Measurements from ENCODE around the gene TNS1. TPM values are rescaled to one million over a fixed set of nuclear protein-coding genes. Genes with fewer than 3 reads are reported as not detected.

TNS1 gene
- total and polyA plus RNA-seq, 9 of the 15 experiments (the other 6 are each of a cell fraction or from before 2014, with no cell fraction given), result 0.13 to 2.7 (median 0.77) TPM

- no peak for FAIRE-seq
- BruUV-seq (replicated peaks), result no TSS peak
- DNase-seq (ENCODE audit: extremely low read depth in 1 of 4, low spot score in 3 of 4), result no peak
- ChIA-PET CTCF (ENCODE audit: low intra/inter-chr PET ratio) (no interaction called here), POLR2A (no interaction called here)
- no peak overlapping the region for H3K4me2 ChIP-seq (ENCODE audit: insufficient read depth, low read length)
- H2AFZ ChIP-seq (ENCODE audit: low read depth, low read length), result no peak overlapping the region
- no peaks in the 10 kb centered on the region; a peak in 1 of 5 replicates for H3K4me1 ChIP-seq (replicated peaks in 1 of 2; ENCODE audit: control insufficient read depth in 2 of 2, insufficient read depth in 2 of 2, low read length in 2 of 2)
- H3K27ac ChIP-seq (ENCODE audit: extremely low read depth, low read depth, low read length), result no peak overlapping the region
- H3K27me3 ChIP-seq (ENCODE audit: control insufficient read depth in 2 of 2, insufficient read depth in 2 of 2, low read length in 2 of 2), result peaks cover 0 to 8% of the 10 kb centered on the region in 2 experiments; a peak in 2 of 5 replicates
- no peaks in the 10 kb centered on the region for H4K20me1 ChIP-seq (replicated peaks; ENCODE audit: control insufficient read depth, insufficient read depth, low read length)
- H3K36me3 ChIP-seq (ENCODE audit: control insufficient read depth, insufficient read depth, low read length), result no peaks in the 10 kb centered on the region
- no peaks in the 10 kb centered on the region for H3K9me1 ChIP-seq (ENCODE audit: control insufficient read depth, insufficient read depth, low read length)
- TF ChIP-seq MTF1 (CRISPR knock-in tag; IDR thresholded peaks at IDR 0.05; ENCODE audit: borderline replicate concordance) (no peak), KLF16 (IDR thresholded peaks at IDR 0.05) (no peak), PTBP1 (IDR thresholded peaks at IDR 0.05; ENCODE audit: low read depth, low read length) (no peak), FOXP1 (CRISPR knock-in tag; IDR thresholded peaks at IDR 0.05) (no peak), NCOA6 (IDR thresholded peaks at IDR 0.05) (no peak), SUPT5H (IDR thresholded peaks at IDR 0.05) (no peak), XRCC3 (IDR thresholded peaks at IDR 0.05) (no peak), NEUROD1 (IDR thresholded peaks at IDR 0.05; ENCODE audit: borderline replicate concordance, low read depth, low read length, partially characterized antibody) (no peak), RAD51 (IDR thresholded peaks at IDR 0.05; ENCODE audit: borderline replicate concordance, low read depth) (no peak), RBM17 (IDR thresholded peaks at IDR 0.05; ENCODE audit: borderline replicate concordance, low read depth, low read length) (no peak), ZC3H8 (IDR thresholded peaks at IDR 0.05) (no peak), PHF20 (IDR thresholded peaks at IDR 0.05; ENCODE audit: partially characterized antibody) (no peak), ZNF134 (CRISPR knock-in tag; conservative IDR thresholded peaks at IDR 0.05) (no peak)
- TF ChIP-seq, protein P1, sequence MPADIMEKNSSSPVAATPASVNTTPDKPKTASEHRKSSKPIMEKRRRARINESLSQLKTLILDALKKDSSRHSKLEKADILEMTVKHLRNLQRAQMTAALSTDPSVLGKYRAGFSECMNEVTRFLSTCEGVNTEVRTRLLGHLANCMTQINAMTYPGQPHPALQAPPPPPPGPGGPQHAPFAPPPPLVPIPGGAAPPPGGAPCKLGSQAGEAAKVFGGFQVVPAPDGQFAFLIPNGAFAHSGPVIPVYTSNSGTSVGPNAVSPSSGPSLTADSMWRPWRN (IDR thresholded peaks at IDR 0.05; ENCODE audit: low read depth), result no peak
- ATAC-seq, result no peak
- in situ Hi-C loops (cut with MboI) (no loop called here), intact Hi-C loops (cut with micrococcal nuclease) (no loop called here)
- no peak overlapping the region for H3K4me3 ChIP-seq
- no peaks in the 10 kb centered on the region for H3K9me3 ChIP-seq (replicated peaks; ENCODE audit: control insufficient read depth, insufficient read depth, low read depth, low read length)
- no peak overlapping the region for H3K9ac ChIP-seq (ENCODE audit: insufficient read depth in 1 of 2, low read depth in 2 of 2, low read length in 2 of 2)
- WGBS (ENCODE audit: insufficient coverage, low coverage, missing lambda C conversion rate), result 3% methylated on average over 4 of the region's 5 CpGs
- H3K79me2 ChIP-seq (ENCODE audit: control insufficient read depth, insufficient read depth, low read length), result no peaks in the 10 kb centered on the region
These were observed 134.4 kb downstream of the TNS1 start for GRCh38 chr2:217868265-217868892.

Data from K562 (cell line).